GM19193 (cell line): Measurements from ENCODE around the gene ZDHHC11.
"Not testable (repeated sequence)": the region's sequence is repeated elsewhere in the genome, so short reads cannot be mapped to it uniquely, and the experiment has no call there.

ENCODE experiments used
- POLR2A ChIP-seq: IDR thresholded peaks from 4 replicates; pipeline ENCODE4 v1.6.1; 2011; ENCODE audit not compliant: insufficient read depth, insufficient read length; ENCODE audit errors: extremely low read depth

ZDHHC11 gene

DNA sequence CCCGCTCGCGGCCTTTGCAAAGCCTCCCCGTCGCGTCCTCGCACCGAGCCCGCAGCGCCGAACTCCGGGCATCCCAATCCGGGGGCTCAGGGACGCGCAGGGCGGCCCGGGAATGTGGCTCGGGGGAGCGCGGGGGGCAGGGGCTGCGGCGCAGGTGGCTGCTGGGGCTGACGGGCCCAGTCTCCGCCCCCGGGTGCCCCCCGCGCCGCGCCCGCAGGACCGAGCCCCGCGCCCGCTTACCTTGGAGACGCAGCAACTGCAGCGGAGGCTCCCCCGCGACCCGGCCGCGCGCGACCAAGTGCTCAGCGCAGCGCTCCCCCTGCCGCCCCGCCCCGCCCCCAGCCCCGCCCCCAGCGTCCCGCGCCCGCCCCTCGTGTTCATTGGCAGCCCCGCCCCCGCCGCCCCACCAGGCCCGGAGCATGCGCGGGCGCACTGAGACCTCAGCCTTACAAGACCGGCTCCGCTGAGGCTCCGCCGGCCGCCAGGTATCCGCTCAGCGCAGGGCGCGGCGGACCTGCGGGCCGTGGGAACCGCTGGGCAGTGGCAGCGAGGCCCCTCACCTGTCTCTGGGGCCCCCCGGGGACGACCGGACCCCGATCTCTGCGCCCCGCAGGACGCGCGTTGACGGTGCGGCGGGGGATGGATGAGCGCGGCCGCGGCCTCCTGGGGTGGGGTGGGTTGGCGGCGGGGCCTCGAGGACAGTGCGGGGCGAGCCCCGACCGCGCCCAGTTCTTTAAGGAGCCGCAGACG, 66.2 kb downstream of the ZDHHC11 start, which contains the start of gene ZDHHC11B:
Gene ZDHHC11B, minus strand, starts transcription at position 302 of the 750 bp plus-strand sequence. CDS start 17,810 bp downstream, outside the sequence.
- TF ChIP-seq POLR2A, result not testable (repeated sequence)

DNA sequence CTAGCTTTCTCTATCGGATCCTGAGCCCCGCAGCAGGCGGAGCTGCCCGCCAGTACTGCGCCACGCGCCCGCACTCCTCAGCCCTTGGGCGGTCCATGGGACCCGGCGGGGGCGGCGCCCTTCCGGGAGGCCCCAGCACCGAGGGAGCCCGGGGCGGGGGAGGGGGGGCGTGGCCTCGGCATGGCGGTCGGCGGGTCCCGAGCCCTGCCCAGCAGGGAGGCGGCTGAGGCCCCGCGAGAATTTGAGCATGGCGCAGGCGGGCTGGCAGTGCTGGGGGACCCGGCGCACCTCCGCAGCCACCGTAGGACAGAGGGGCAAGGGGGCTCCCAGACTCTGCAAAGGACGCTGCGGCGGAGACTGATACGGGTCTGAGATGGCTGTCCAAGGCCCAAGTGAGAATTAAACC, 73.0 kb downstream of the ZDHHC11 start:
- TF ChIP-seq POLR2A, result no peak

DNA sequence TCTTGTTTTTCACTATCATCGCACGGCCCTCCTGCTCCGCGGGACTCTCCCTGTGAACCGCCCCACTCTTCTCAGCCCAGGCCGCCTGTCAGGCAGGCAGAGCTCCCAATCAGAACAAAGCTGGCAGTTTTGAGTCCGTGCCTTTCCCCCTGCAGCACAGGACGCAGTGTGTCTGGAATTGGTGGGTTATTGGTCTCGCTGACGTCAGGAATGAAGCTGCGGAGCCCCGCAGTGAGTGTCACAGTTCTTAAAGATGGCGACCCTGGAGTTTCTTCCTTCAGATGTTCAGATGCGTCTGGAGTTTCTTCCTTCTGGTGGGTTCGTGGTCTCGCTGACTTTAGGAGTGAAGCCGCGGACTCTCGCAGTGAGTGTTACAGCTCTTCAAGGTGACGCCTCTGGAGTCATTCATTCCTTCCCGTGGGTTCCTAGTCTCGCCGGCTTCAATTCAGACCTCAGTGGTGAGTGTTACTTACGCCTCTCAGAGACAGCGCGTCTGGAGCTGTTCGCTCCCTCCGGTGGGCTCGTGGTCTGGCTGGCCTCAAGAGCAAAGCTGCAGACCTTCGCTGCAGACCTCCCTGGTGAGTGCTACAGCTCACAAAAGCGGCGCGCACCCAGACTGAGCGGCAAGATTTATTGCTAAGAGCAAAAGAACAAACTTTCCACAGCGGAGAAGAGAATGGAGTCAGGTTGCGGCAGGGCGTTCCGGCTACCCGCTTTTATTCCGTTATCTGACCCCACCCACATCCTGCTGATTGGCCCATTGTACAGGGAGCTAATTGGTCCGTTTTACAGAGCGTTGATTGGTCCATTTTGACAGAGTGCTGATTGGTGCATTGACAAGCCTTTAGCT, 73.7 kb downstream of the ZDHHC11 start:
- TF ChIP-seq POLR2A, result no peak

DNA sequence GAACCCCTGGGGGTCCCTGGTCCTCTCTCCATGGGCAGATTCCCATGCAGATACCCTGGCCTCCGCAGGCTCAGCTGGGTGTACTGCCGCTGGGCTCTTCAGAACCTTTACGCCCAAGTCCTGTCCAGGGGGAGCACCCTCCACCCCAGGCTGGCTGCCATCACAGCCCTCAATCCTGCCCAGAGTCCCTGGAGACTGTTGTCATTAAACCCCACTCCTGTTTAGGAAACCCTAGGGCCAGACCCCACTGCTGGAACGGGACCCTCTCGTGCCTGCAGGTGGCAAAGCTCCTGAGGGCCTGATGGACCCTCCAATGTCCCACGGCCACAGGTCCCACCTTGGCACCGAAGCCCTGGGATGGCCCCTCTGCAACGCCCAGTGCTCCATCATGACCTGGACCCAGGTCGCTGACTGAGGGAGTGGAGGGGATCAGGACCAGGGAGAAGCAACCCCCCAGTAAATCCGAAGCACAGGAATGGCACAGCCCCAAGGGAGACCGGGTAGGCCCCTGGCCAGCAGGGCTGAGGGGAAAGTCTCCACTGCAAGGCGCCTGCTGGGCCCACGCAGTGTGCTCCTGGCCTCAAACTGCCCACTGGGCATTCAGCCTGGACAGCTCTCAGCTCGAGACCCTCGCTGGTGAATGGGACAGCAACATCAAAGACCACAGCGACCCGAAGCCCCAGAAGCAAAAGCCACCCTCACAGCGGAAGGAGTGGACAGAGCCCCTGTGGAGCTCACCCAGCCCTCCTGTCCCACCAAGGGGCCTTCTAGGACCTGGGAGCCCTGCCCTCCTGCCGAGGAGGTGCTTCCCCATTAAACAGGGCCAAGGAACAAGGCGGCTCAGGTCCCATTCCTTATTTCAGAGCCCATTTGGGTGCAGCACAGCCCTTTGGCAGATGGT, 74.6 kb downstream of the ZDHHC11 start:
- TF ChIP-seq POLR2A, result no peak

DNA sequence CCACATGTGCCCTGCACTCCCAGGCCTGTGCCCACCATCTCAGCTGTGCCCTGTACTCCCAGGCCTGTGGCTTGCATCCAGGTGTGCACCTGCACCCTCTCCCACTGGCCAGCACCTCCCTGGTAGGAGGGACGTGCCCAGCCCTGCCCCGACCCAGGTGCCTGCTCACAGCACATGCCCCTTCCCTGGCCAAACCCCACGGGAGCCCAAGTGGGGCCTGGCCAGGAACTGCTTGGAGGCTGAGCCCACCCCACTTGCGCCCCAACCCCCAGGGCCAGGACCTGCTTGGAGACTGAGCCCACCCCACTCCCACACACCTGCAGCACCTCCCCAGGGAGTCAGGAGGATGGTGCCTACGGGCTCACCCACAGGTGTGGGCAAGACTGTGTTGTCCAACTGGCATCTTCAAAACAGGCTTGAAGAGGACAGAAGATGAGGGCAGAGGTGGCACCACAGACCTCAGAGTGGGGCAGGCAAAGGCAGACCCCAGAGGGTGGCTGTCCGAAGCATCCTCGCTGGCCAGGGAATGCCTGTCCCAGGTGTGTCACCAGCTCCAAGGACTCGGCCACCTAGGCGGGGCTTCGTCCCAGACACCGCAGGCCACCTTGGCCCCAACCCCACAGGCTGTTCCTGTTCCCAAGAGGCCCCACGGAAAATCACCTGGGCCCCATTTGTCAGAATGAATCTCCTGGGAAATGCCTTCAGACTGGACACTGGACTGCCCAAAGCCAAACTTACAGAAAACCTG, 77.1 kb downstream of the ZDHHC11 start:
- TF ChIP-seq POLR2A, result no peak

DNA sequence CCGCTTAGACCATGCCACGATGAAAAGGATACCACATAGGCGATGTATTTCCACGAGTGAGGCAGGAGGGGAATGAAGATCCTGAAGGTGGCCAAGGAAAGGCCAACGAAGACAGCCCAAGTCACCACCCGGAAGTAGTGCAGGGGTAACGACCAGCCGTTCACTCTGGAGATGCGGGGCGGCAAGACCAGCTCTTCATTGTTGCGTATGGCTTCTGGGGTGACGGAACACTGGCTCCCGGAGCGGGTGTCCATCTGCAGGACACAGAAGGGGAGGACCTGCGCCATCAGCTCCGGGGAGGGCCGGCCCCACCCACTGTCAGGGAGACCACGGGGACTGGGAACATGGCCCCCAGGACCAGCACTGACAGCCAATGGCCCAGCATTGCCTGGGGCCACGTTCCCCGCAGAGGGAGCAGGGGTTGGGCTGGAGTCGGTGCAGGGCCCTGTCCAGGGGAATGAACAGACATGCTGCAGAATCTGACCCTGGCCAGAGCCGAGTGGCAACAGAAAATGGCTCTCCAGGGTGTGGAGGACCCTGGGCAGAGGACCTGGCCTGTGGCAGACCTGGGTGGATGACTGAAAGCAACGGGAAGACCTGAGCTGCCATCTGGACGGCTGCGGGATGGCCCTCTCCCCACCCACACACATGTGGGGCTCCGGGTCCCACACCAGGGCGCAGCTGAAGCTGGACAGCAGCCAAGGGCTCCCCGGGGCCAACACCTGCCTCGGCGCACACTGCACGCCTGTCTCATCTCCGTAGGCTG, 83.9 kb downstream of the ZDHHC11 start:
- no peak for TF ChIP-seq POLR2A

DNA sequence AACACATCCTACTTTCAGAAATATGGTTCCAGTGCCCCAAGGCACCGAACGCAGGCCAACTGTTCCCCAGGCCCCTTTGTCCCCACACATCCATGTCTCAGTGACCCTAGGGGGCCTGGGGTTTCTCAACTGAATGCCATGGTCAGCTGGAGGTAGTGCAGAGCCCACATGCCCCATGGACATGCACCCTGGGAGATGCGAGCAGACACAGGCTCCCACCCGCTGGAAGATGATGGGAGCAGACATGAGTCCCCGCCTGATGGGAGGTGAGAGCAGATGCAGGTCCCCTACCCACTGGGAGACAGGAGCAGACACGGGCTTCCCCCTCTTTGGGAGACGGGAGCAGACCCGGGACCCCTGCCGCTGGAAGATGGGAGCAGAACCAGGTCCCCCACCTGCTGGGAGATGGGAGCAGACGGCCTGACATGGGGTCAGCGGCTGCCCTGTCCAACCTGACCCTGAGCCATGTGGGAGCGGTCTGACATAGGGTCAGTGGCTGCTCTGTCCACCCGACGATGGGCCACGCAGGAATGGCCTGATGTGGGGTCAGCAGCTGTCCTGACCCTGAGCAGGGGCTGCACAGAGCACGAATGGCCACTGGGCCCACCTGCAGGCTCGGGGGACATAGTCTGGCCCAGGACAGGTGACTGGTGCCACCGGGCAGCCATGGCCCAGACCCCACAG, 84.7 kb downstream of the ZDHHC11 start:
- TF ChIP-seq POLR2A, result no peak

DNA sequence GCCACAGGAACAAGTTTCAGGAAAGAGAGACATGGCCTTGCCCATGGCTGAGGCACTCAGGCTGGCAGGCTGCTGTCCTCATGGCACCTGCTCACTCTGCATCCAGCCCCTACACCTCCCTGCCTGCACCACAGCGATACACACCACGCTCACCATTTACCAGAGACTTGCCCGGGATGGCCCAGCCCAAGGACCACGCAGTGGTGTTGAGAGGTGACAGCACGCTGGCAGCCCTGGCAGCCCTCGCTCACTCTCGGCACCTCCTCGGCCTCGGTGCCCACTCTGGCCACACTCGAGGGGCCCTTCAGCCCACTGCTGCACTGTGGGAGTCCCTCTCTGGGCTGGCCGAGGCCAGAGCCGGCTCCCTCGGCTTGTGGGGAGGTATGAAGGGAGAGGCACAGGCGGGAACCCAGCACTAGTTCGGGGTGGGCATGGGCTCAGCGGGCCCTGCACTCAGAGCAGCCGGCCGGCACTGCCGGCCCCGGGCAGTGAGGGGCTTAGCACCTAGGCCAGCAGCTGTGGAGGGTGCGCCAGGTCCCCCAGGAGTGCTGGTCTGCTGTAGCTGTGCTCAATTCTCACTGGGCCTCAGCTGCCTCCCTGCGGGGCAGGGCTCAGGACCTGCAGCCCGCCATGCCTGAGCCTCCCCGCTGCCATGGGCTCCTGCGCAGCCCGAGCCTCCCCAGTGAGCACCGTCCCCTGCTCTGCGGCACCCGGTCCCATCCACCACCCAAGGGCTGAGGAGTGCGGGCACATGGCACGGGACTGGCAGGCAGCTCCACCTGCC, 86.6 kb downstream of the ZDHHC11 start:
- TF ChIP-seq POLR2A, result no peak

DNA sequence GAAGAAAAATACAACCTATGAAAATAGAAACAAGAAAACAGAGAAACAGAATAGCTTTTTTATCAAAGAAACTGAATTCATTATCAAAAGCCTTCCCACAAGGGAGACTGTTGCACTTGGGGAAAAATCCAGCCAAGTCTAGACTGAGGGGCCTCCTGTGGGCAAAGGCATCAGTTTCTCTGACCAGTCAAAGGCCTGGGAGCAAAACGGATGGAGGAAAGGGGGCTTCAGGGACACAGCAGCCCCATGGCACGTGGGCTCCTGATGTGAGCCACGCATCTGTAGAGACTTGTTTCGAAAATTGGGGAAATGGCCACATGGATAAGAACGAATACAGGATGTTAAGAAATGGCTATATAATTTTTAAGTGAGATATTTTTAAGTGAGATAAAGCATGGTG, 87.4 kb downstream of the ZDHHC11 start:
- TF ChIP-seq POLR2A, result no peak

DNA sequence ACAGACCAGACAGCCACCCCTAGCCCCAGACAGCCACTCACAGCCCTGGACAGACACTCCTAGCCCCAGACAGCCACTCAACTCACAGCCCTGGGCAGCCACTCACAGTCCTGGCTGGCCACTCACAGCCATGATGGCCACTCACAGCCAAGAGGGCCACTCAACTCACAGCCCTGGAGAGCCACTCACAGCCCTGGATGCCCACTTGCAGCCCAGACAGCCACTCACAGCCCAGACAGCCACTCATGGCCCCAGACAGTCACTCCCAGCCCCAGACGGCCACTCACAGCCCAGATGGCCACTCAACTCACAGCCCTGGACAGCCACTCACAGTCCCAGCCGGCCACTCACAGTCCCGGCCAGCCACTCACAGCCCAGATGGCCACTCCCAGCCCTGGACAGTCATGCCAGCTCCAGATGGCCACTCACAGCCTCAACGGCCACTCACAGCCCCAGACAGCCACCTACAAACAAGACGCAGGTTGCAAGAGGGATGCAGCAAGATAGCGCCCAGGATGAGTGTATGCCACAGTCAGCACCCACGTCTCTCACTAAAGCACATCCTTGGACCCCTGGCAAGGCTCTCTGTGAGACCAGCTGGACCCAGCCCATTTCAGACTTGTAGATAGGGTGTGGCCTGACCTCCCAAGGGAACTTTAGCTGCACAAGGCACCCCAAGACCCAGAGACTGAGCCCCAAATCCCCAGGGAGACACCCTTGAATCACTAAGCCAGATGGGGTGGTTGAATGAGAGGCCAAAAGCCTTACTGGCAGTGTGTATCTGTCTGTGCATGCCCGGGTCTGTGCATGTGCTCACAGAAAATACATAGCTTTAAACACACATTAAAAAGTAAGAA, 88.7 kb downstream of the ZDHHC11 start:
- no peak for TF ChIP-seq POLR2A

DNA sequence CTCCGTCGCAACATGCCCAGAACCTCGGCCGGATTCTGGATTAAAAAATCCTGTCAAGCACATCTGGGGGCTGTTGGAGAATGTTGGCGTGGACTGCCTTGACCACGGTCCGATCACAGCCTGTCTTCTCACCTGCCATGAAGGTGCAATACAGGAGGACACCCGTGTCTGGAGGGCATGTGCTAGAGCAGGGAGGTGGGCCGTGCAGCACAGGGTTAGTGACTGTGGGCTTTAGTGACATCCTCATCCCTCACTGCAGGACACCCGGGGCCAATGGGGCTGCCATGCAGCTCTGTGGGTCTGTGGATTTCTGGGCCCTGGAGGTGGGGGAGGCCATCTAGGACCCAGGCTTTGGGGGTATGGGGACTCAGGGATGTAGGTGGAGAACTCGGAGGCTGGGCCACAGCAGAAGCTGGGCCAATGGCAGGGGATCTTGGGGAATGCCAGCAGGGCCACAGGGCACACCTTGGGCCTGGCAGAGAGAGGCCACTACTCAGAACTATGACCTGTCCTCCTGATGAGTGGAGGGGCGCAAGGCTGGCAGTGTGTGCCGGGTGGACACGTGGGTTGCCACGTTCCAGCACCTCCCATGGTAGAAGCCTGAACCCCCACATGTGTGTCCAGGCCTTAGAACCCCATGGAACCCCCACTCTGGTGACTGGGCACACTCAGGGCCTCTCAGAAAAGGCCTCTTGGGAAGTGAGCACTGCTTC, 89.6 kb downstream of the ZDHHC11 start:
- TF ChIP-seq POLR2A, result no peak
